Adipocyte (in vitro differentiated cells): ENCODE measurements around the gene TRPC3.
"Not testable (repeated sequence)": the region's sequence is repeated elsewhere in the genome, so short reads cannot be mapped to it uniquely, and the experiment has no call there.

ENCODE experiments used
- DNase-seq: peaks from one replicate; pipeline ENCODE4 v3.0.0-alpha.2; 2015; ENCODE audit warnings: low read depth
- H3K27me3 ChIP-seq: replicated peaks from 2 replicates; pipeline ENCODE4 v1.7.0; 2013; ENCODE audit warnings: mild to moderate bottlenecking, low read length, moderate library complexity; ENCODE audit not compliant: control insufficient read depth, insufficient read depth
- H3K36me3 ChIP-seq: 2 replicates; pipeline ENCODE4 v1.7.0; 2013; ENCODE audit warnings: low read length, mild to moderate bottlenecking, moderate library complexity; ENCODE audit not compliant: control insufficient read depth, insufficient read depth, severe bottlenecking
- H3K4me1 ChIP-seq: 2 replicates; pipeline ENCODE4 v1.7.0; 2013; ENCODE audit warnings: mild to moderate bottlenecking, low read length, moderate library complexity; ENCODE audit not compliant: control insufficient read depth, insufficient read depth
- H3K4me3 ChIP-seq: 2 replicates; pipeline ENCODE4 v1.7.0; 2013; ENCODE audit warnings: mild to moderate bottlenecking, low read length, moderate library complexity
- H3K9ac ChIP-seq: 2 replicates; pipeline ENCODE4 v1.7.0; 2013; ENCODE audit warnings: mild to moderate bottlenecking, low read length, moderate library complexity
- H3K9me3 ChIP-seq: 2 replicates; pipeline ENCODE4 v1.7.0; 2013; ENCODE audit warnings: mild to moderate bottlenecking, low read length, moderate library complexity; ENCODE audit not compliant: control insufficient read depth

The TRPC3 gene

GRCh38 chr4:121943941-121944340 lies 7.9 kb downstream of the TRPC3 start:
- Histone ChIP-seq H3K27me3 (peaks cover 4% of the 10 kb centered on the region), H3K4me3 (no peak overlapping the region), H3K9ac (no peak overlapping the region), H3K9me3 (no peaks in the 10 kb centered on the region), H3K4me1 (no peaks in the 10 kb centered on the region), H3K36me3 (no peaks in the 10 kb centered on the region)
- DNase-seq, result no peak

- Histone ChIP-seq H3K9ac (no peak overlapping the region), H3K9me3 (no peaks in the 10 kb centered on the region), H3K4me1 (peaks cover 3% of the 10 kb centered on the region), H3K36me3 (no peaks in the 10 kb centered on the region), H3K4me3 (no peak overlapping the region), H3K27me3 (peaks cover 4% of the 10 kb centered on the region)
- DNase-seq, result no peak
Measured at GRCh38 chr4:121939690-121940089, 12.2 kb downstream of the TRPC3 start.

- DNase-seq, result peak; percentile 44
Measured at GRCh38 chr4:121938282-121939092, 13.4 kb downstream of the TRPC3 start.

GRCh38 chr4:121936101-121936500 lies 15.8 kb downstream of the TRPC3 start:
- Histone ChIP-seq H3K9me3 (no peaks in the 10 kb centered on the region), H3K4me1 (peaks cover 3% of the 10 kb centered on the region), H3K36me3 (no peaks in the 10 kb centered on the region), H3K4me3 (no peak overlapping the region), H3K9ac (no peak overlapping the region), H3K27me3 (peaks cover 4% of the 10 kb centered on the region)
- DNase-seq, result peak; percentile 2

More at GRCh38 chr4:121938282-121939092, 13.4 kb downstream of the TRPC3 start:
- Histone ChIP-seq H3K9me3 (no peaks in the 10 kb centered on the region), H3K36me3 (no peaks in the 10 kb centered on the region), H3K4me1 (peaks cover 3% of the 10 kb centered on the region), H3K27me3 (peaks cover 4% of the 10 kb centered on the region), H3K4me3 (no peak overlapping the region), H3K9ac (no peak overlapping the region)

- Histone ChIP-seq H3K4me3 (no peak overlapping the region), H3K27me3 (peaks cover 4% of the 10 kb centered on the region), H3K4me1 (peaks cover 3% of the 10 kb centered on the region), H3K9ac (no peak overlapping the region), H3K36me3 (no peaks in the 10 kb centered on the region), H3K9me3 (no peaks in the 10 kb centered on the region)
- DNase-seq, result no peak
Measured at GRCh38 chr4:121934635-121935034, 17.2 kb downstream of the TRPC3 start.

- Histone ChIP-seq H3K9me3 (no peaks in the 10 kb centered on the region), H3K4me3 (no peak overlapping the region), H3K9ac (no peak overlapping the region), H3K36me3 (no peaks in the 10 kb centered on the region), H3K4me1 (no peaks in the 10 kb centered on the region), H3K27me3 (no peaks in the 10 kb centered on the region)
- no peak for DNase-seq
Measured at GRCh38 chr4:121932212-121932974, 19.5 kb downstream of the TRPC3 start.

- no peak overlapping the region for H3K4me3 ChIP-seq
- no peaks in the 10 kb centered on the region for H3K4me1 ChIP-seq
- no peaks in the 10 kb centered on the region for H3K36me3 ChIP-seq
- H3K9me3 ChIP-seq, result no peaks in the 10 kb centered on the region
- no peak overlapping the region for H3K9ac ChIP-seq
- H3K27me3 ChIP-seq, result no peaks in the 10 kb centered on the region
- no peak for DNase-seq
Measured at GRCh38 chr4:121930304-121930703, 21.6 kb downstream of the TRPC3 start.

GRCh38 chr4:121927948-121928347 lies 23.9 kb downstream of the TRPC3 start:
- Histone ChIP-seq H3K9me3 (no peaks in the 10 kb centered on the region), H3K27me3 (no peaks in the 10 kb centered on the region), H3K36me3 (no peaks in the 10 kb centered on the region), H3K4me3 (no peak overlapping the region), H3K9ac (no peak overlapping the region), H3K4me1 (peaks cover 3% of the 10 kb centered on the region)
- DNase-seq, result no peak

GRCh38 chr4:121926490-121926889 lies 25.4 kb downstream of the TRPC3 start:
- not testable (repeated sequence) for H3K36me3 ChIP-seq, H3K27me3 ChIP-seq, DNase-seq, H3K9me3 ChIP-seq, H3K4me1 ChIP-seq, H3K9ac ChIP-seq, H3K4me3 ChIP-seq

- no peak overlapping the region for H3K4me3 ChIP-seq
- no peaks in the 10 kb centered on the region for H3K9me3 ChIP-seq
- no peak for DNase-seq
Measured at GRCh38 chr4:121923306-121923705, 28.6 kb downstream of the TRPC3 start.

GRCh38 chr4:121913667-121914066 lies 38.2 kb downstream of the TRPC3 start:
- Histone ChIP-seq H3K4me1 (no peaks in the 10 kb centered on the region), H3K36me3 (no peaks in the 10 kb centered on the region), H3K4me3 (no peak overlapping the region), H3K27me3 (no peaks in the 10 kb centered on the region), H3K9me3 (no peaks in the 10 kb centered on the region), H3K9ac (no peak overlapping the region)
- DNase-seq, result no peak

More at GRCh38 chr4:121923306-121923705, 28.6 kb downstream of the TRPC3 start:
- Histone ChIP-seq H3K9ac (no peak overlapping the region), H3K27me3 (no peaks in the 10 kb centered on the region), H3K36me3 (no peaks in the 10 kb centered on the region), H3K4me1 (peaks cover 5% of the 10 kb centered on the region)
